T-helper 17 cell (primary cell): ENCODE measurements around the gene SPTBN1. TPM values are rescaled to one million over a fixed set of nuclear protein-coding genes. Genes with fewer than 3 reads are reported as not detected.
A peak's percentile ranks its signal among the peaks of the same experiment; 100 is the strongest.

Experiments used
- ATAC-seq: fragments of 150-1000 bp; cut with Tn5 transposase; 2 replicates; pipeline ENCODE4 v1.10.0; 2021; ENCODE audit warnings: mild to moderate bottlenecking, moderate library complexity
- DNase-seq, 3 donors: peaks; one replicate each; pipeline versions ENCODE4 v3.0.0 to v3.0.0-alpha.2; 2020 to 2021
- H3K9me3 ChIP-seq: one replicate; pipeline ENCODE4 v1.7.0; 2013; ENCODE audit warnings: low read length, mild to moderate bottlenecking; ENCODE audit not compliant: control insufficient read depth, poor library complexity, severe bottlenecking
- H3K27ac Mint-ChIP-seq: one replicate; pipeline ENCODE4 v1.8.0; 2022; ENCODE audit warnings: mild to moderate bottlenecking, moderate library complexity, mixed read lengths
- H3K27me3 Mint-ChIP-seq: one replicate; pipeline ENCODE4 v1.8.0; 2022; ENCODE audit warnings: mixed read lengths
- H3K36me3 Mint-ChIP-seq: one replicate; pipeline ENCODE4 v1.8.0; 2022; ENCODE audit warnings: low read depth, mixed read lengths
- H3K4me1 Mint-ChIP-seq: one replicate; pipeline ENCODE4 v1.8.0; 2022; ENCODE audit warnings: mild to moderate bottlenecking, mixed read lengths
- H3K4me3 Mint-ChIP-seq: one replicate; pipeline ENCODE4 v1.8.0; 2022; ENCODE audit warnings: mild to moderate bottlenecking, moderate library complexity, mixed read lengths
- total RNA-seq, 4 donors: library from RNA in 2 of 4; stranded (reverse) in 2 of 4; gene quantifications; one replicate each; pipeline ENCODE4 v1.2.3 and lab custom pipeline; 2022 to 2026

Gene SPTBN1
- total RNA-seq, 2 donors from 2014 or later: 187 to 195 TPM

DNA sequence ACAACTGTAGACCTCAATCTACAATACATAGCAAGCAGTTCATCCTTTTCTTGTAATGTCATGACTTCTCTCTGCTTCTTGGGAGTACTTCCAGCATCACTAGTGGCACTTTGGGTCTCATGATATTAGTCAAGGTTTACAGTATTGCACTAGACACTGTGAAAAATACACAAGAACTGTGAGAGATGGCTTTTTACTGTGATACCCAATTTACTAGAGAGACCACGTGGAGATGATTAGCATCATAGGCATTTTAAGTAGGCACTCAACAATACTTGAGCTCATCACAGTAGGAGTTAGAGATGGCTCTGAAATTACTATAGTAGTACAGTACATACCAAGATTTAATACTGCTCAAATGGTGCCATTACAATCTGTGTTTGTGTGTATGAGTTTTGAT, 154.6 kb downstream of the SPTBN1 start:
- Mint-ChIP-seq H3K27ac (no peak overlapping the region), H3K4me3 (no peak overlapping the region), H3K4me1 (peaks cover 46% of the 10 kb centered on the region), H3K27me3 (no peaks in the 10 kb centered on the region), H3K36me3 (no peaks in the 10 kb centered on the region)
- no peak for ATAC-seq
- H3K9me3 ChIP-seq: no peaks in the 10 kb centered on the region
- no peak for DNase-seq

DNA sequence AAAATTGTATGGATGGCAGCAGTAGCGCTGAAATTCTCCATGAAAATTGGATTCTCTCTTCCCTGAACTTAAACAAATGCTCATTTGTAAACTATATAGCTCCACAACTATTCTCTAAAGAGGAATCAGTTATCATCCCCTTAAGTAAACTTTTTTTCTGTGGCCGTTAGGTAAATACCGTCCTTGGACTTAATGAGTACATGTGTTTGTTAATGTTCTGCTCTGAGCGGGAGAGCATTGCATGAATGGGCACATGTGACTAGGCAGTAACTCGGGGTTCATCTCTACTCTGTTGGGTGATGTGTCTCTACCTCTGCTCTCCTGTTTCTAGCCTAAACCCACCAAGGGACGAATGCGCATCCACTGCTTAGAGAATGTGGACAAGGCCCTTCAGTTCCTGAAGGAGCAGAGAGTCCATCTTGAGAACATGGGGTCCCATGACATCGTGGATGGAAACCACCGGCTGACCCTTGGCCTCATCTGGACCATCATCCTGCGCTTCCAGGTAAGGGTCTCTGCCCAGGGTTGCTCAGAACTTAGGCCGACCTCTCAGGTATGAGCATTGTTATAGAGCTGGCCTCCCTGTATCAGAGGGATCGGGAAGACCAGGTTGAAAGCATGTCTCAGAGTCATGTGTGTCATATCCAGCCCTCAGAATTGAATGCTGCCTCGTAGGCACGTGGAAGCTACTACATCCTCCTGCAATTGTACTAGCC, 155.9 kb downstream of the SPTBN1 start:
- no peaks in the 10 kb centered on the region for H3K27me3 Mint-ChIP-seq
- H3K4me1 Mint-ChIP-seq: peaks cover 35% of the 10 kb centered on the region
- H3K9me3 ChIP-seq: no peaks in the 10 kb centered on the region
- H3K36me3 Mint-ChIP-seq: peaks cover 2% of the 10 kb centered on the region
- no peak overlapping the region for H3K27ac Mint-ChIP-seq
- DNase-seq: no peak
- peak overlapping the region; percentile 28 for H3K4me3 Mint-ChIP-seq
- no peak for ATAC-seq

DNA sequence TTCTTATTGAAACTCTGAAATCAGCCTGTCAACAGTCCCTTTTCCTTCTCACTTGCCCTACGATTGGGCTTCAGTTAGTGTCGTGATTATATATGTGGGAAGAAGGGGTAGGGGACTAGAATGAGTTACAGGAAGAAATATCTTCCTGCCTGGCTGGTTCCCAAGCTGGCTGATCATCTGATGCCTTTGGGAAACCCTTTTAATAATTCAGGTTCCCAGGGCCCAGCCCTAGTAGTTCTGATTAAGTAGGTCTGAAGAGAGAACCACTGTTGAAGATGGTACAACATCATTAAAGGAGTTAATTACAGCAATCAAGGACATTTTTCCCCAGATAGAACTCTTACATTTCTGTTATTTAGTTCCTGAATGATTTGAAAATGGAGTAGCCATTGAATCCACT, 157.3 kb downstream of the SPTBN1 start:
- no peak for DNase-seq
- Mint-ChIP-seq H3K4me3 (no peak overlapping the region), H3K27ac (peak overlapping the region; percentile 59), H3K36me3 (peaks cover 2% of the 10 kb centered on the region), H3K4me1 (peaks cover 36% of the 10 kb centered on the region), H3K27me3 (no peaks in the 10 kb centered on the region)
- no peak for ATAC-seq
- no peaks in the 10 kb centered on the region for H3K9me3 ChIP-seq

DNA sequence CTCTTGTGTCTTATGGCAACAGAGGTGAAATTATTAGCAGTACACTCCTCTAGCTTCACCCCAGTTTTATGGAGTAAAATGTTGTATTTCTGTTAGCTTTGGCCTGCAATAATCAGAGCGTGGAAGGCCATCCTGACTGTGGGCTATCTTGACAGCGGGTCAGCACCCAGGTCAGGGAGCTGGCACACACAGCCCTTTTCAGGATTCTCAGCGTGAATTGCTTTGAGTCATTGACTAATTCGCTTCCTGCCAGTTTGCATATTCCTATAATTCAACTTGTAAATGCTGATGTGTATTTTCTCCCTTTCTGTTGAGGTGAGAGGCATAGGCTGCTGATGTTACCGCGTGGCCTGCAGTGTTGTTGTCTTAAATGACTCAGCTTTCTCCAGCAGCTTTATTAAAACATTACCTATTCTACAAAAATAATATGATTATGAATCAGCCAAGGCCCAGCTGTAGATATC, 157.7 kb downstream of the SPTBN1 start:
- H3K4me1 Mint-ChIP-seq: peaks cover 39% of the 10 kb centered on the region
- peaks cover 2% of the 10 kb centered on the region for H3K36me3 Mint-ChIP-seq

DNA sequence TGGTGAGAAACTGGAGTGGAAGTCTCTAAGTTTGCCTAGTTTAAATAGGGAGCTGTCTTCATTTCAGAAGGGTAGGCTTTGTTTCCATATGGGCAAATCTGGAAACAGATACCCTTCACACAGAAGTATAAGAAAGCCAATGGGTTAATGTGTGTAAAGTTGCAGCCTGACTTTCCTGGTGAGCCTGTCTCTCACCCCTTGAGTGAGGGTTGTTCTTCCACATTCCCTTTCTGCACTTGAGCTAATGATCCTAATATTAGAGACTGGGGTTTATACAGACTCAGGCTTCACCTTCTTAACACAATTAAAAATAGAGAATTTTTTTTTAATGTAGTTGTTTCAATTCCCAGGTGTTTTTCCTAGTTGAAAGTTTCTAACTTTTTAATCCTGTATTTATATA, 158.7 kb downstream of the SPTBN1 start:
- no peak for DNase-seq
- Mint-ChIP-seq H3K36me3 (peaks cover 2% of the 10 kb centered on the region), H3K27me3 (no peaks in the 10 kb centered on the region), H3K27ac (peak overlapping the region; percentile 59), H3K4me3 (no peak overlapping the region), H3K4me1 (peaks cover 32% of the 10 kb centered on the region)
- no peak for ATAC-seq
- no peaks in the 10 kb centered on the region for H3K9me3 ChIP-seq

More for the DNA sequence above, 157.7 kb downstream of the SPTBN1 start:
- H3K27ac Mint-ChIP-seq: peak overlapping the region; percentile 59
- no peak overlapping the region for H3K4me3 Mint-ChIP-seq
- DNase-seq (no peak), ATAC-seq (no peak)
- no peaks in the 10 kb centered on the region for H3K9me3 ChIP-seq
- no peaks in the 10 kb centered on the region for H3K27me3 Mint-ChIP-seq

DNA sequence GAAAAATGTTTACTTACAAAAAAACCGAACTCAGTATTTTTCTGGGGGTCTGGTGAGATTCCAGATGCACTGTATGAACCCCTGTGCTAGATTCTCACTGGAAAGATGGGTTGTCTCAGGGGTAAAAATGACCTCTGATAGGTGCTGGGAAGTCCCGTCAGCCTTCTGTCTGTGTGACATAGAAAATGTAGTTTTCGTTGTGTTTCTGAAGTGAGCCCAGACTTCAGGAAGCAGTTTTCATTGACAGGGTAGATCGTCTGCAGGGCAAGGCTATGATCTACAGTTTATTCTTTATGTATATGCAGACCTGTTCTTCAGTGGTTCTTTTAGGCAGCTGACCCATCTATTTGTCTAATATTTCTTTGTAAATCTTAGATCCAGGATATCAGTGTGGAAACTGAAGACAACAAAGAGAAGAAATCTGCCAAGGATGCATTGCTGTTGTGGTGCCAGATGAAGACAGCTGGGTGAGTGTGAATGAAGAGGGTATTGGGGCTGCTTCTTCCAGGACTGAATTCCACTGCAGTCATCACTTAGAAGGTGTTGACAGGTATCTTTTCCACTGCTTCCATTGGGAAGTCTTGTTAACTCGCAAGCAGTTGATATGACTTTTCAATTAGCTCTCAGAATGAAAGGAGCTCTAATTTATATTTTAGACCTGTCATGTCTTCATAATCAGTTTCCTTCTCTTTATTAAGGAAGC, 159.9 kb downstream of the SPTBN1 start:
- no peaks in the 10 kb centered on the region for H3K27me3 Mint-ChIP-seq
- no peak overlapping the region for H3K27ac Mint-ChIP-seq
- peaks cover 6% of the 10 kb centered on the region for H3K36me3 Mint-ChIP-seq
- H3K4me1 Mint-ChIP-seq: peaks cover 32% of the 10 kb centered on the region
- ATAC-seq (no peak), DNase-seq (no peak)
- H3K4me3 Mint-ChIP-seq: no peak overlapping the region
- no peaks in the 10 kb centered on the region for H3K9me3 ChIP-seq

DNA sequence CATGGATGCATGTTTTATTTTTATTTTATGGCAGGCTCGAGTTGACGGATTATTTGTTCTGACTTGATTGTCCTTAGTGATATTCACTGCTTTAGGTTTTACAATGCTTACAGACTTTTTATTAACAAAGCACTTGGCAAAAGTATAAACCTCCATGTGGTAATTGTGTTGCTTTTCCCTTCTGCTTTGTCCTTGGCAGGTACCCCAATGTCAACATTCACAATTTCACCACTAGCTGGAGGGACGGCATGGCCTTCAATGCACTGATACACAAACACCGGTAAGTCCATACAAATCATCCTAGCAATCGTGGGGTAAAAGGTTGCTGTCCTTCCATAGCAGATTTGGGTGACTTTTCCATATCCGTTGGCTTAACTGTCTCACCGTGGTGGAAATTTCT, 161.3 kb downstream of the SPTBN1 start:
- Mint-ChIP-seq H3K27ac (no peak overlapping the region), H3K4me1 (peaks cover 27% of the 10 kb centered on the region), H3K36me3 (peaks cover 8% of the 10 kb centered on the region), H3K27me3 (no peaks in the 10 kb centered on the region), H3K4me3 (no peak overlapping the region)
- ATAC-seq: no peak
- no peaks in the 10 kb centered on the region for H3K9me3 ChIP-seq
- no peak for DNase-seq

DNA sequence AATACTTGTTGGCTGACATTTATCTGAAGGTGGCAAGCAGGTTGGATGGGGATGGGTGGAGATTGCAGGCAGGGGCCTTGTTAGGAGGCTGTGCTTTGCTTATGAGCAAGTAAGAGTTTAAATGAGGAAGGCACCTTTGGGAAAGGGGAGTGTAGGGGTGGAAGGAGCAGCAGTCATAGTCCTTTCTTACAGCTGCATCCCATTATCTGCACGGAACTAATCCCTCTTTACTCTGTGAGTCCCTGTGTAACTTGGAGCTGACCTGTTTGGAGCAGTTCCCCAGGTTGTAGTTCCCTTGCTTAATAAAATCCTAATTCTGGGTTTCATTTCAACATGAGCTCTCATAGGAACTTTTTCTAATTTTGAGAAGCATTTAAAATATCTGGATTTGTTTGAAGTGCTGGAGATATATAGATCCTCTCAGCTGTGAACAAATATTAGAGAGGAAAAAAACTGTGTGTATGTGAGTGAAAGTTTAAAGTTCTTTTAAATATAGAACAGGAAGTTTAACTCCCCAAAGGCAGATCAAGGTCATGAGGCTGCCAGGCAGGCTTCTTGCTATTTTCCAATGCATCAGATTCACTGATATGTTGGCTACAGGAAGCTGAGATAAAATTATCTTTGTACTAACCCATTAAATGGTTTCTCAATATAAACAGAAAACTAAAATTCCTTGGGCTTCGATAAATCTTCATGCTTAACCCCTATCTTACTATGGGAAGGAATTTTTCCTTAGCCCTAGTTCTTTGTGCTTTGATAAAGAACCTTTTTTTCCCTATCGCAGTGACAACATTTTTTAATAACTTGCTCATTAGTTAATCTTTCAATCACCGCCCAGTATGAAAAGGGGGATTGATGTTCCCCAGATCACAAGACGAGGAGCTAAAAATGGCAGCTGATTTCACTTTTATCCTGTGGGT, 162.8 kb downstream of the SPTBN1 start:
- ATAC-seq (no peak), DNase-seq (no peak)
- H3K27ac Mint-ChIP-seq: peak overlapping the region; percentile 79
- H3K4me1 Mint-ChIP-seq: peaks cover 25% of the 10 kb centered on the region
- no peaks in the 10 kb centered on the region for H3K27me3 Mint-ChIP-seq
- no peak overlapping the region for H3K4me3 Mint-ChIP-seq
- no peaks in the 10 kb centered on the region for H3K9me3 ChIP-seq
- H3K36me3 Mint-ChIP-seq: peaks cover 11% of the 10 kb centered on the region

DNA sequence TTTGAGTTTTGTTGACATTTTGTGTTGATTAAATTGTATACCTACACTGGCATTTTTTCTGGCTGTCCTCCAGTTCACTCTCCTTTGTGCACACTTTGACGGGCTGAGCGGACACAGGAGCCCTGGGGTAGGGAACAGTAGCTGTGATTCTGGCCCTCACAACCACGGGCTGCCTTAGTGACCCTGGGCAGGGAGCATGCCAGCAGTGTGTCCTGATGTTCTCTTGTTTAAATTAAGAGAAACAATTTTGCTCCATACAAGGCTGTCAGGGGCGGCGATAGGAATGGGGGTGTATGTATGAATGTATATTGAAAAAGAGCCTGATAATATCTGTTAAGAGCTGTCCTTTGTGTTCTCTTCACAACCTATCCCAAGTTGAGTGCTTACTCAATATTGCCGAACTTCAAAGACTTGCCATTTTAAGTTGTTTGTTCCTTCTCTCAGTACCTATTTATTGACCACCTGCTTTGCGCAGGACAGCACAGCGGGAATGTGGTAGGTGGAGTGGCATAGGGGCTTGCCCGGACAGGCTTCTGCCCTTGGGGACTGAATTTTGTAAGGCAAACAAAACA, 163.6 kb downstream of the SPTBN1 start:
- no peaks in the 10 kb centered on the region for H3K27me3 Mint-ChIP-seq
- DNase-seq: no peak
- H3K9me3 ChIP-seq: no peaks in the 10 kb centered on the region
- H3K4me3 Mint-ChIP-seq: peak overlapping the region; percentile 59
- peak overlapping the region; percentile 79 for H3K27ac Mint-ChIP-seq
- H3K4me1 Mint-ChIP-seq: peaks cover 22% of the 10 kb centered on the region
- no peak for ATAC-seq
- H3K36me3 Mint-ChIP-seq: peaks cover 13% of the 10 kb centered on the region

DNA sequence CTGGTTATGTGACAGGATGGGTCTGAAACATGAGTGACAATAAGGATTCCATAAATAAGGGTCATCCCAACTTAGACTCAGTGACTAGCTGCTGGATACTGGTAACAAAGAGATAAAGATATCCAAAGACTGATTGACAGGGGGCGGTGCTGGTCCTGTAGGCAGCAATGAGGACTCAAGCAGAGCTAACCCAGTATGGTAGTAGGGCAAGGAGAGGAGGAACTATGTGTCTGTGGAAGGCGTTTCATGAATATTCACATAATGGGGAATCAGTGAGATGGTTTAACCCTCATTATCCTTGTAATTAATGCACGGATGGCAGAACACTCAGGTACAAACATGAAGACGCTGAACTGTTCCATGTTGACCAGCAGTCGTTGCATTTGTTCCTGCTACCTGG, 164.8 kb downstream of the SPTBN1 start:
- Mint-ChIP-seq H3K4me3 (no peak overlapping the region), H3K27me3 (no peaks in the 10 kb centered on the region), H3K27ac (peak overlapping the region; percentile 79), H3K4me1 (peaks cover 23% of the 10 kb centered on the region), H3K36me3 (peaks cover 13% of the 10 kb centered on the region)
- no peaks in the 10 kb centered on the region for H3K9me3 ChIP-seq
- ATAC-seq (no peak), DNase-seq (no peak)

DNA sequence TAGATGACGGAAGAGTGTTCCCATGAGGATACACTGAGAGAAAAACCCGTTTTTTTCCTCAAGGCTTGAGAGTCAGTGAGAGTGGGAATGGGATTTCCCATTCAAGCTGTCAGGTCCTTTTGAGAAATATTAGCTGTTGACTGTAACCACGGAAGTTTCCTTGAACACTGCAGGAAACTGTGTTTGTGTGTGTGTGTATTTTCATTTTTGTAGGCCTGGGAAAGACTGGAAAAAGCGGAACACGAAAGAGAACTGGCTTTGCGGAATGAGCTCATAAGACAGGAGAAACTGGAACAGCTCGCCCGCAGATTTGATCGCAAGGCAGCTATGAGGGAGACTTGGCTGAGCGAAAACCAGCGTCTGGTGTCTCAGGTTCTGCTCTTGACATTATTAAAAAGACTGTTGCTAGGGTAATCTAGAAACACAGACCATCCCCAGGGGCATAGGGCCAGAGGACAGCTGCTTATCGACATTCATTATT, 168.5 kb downstream of the SPTBN1 start:
- H3K9me3 ChIP-seq: no peaks in the 10 kb centered on the region
- Mint-ChIP-seq H3K4me3 (no peak overlapping the region), H3K27ac (no peak overlapping the region), H3K27me3 (no peaks in the 10 kb centered on the region), H3K4me1 (peaks cover 19% of the 10 kb centered on the region), H3K36me3 (peaks cover 19% of the 10 kb centered on the region)
- DNase-seq (no peak), ATAC-seq (no peak)

DNA sequence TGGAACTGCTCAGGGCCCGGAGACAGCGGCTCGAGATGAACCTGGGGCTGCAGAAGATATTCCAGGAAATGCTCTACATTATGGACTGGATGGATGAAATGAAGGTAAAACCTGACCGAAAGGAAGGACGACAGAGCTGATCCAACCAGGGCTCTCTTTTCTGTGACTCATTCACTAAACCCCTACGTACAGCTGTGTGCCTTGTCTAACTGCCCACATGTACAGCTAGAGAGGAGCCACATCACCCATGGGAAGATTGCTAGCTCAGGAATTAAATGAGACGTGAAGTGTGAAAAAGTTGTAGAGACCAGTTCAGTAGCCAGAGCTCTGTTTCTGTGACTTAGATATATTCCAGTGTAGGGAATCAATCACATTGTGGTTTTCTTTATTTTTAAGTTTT, 170.0 kb downstream of the SPTBN1 start:
- no peak for ATAC-seq
- no peak for DNase-seq
- Mint-ChIP-seq H3K36me3 (peaks cover 19% of the 10 kb centered on the region), H3K27ac (peak overlapping the region; percentile 81), H3K4me3 (no peak overlapping the region), H3K4me1 (peaks cover 11% of the 10 kb centered on the region), H3K27me3 (no peaks in the 10 kb centered on the region)
- no peaks in the 10 kb centered on the region for H3K9me3 ChIP-seq

DNA sequence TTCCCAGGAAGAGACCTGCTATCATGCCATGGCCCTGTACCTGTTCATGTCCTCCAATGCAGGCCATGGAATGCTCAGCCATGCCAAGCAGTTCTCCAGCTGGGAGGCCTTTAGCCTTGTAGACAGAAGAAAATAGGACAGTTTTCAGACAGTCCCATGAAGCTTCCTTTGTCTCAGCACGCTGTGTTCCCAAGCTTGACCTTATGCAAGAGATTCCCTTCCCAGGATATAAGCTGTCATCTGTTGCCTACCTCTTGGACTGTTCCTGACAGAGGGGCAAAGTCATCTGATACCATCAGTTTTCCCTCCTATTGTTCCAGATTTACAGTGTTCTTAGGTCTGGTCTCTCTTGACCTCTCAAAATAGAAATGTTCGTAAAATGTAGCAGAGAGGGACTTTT, 170.8 kb downstream of the SPTBN1 start:
- DNase-seq (no peak), ATAC-seq (no peak)
- H3K27me3 Mint-ChIP-seq: no peaks in the 10 kb centered on the region
- no peak overlapping the region for H3K4me3 Mint-ChIP-seq
- peaks cover 11% of the 10 kb centered on the region for H3K4me1 Mint-ChIP-seq
- peaks cover 20% of the 10 kb centered on the region for H3K36me3 Mint-ChIP-seq
- peak overlapping the region; percentile 81 for H3K27ac Mint-ChIP-seq
- no peaks in the 10 kb centered on the region for H3K9me3 ChIP-seq
